ENCODE data around the gene OS9.

Gene OS9

DNA sequence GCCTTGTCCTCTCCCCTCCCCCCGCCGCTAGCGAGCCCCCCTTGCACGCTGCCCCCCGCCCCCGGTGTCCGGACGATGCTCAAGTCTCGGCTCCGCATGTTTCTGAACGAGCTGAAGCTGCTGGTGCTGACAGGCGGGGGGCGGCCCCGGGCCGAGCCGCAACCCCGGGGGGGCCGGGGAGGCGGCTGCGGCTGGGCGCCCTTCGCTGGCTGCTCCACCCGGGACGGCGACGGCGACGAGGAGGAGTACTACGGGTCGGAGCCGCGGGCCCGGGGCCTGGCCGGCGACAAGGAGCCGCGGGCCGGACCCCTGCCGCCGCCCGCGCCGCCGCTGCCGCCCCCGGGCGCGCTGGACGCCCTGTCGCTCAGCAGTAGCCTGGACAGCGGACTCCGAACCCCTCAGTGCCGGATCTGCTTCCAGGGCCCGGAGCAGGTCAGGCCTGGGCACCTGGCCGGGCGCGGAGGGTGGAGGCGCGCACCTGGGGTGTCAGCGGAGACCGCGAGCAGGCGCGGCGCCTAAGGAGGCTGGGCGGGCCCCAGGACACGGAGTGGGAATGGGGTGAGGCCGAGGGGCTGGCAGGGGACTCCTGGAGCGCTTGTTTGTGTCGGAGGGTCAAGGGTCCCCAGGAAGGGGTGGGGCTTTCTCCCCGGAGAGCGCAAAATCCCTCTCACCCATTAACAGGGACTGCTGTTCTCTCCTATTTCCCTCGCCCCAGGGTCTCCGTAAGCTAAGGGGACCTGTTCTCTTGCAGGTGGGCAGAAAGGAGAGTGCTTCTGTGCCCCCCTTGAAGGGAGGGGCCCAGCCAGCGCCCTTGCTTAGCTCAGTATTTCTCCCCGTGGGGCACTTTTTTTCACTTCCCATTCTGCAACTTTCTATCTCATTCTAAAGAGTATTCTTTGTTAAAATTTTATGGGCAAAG lies 61.8 kb downstream of the OS9 start:
- CTCF ChIA-PET: interaction anchor here (0.7 to 2.4 kb wide), 31 partner anchors 8 to 297 kb away, joined by 3 to 61 read pairs (median 5); partner anchors contain the start of genes AVIL, CYP27B1, EEF1AKMT3 and GLI1
- no peak for TF ChIP-seq CTCF (IDR thresholded peaks at IDR 0.05; ENCODE audit: control extremely low read depth, extremely low read depth, low read depth, missing control alignments)
- no peak for DNase-seq (ENCODE audit: extremely low spot score)
- POLR2A ChIA-PET: no interaction called here

DNA sequence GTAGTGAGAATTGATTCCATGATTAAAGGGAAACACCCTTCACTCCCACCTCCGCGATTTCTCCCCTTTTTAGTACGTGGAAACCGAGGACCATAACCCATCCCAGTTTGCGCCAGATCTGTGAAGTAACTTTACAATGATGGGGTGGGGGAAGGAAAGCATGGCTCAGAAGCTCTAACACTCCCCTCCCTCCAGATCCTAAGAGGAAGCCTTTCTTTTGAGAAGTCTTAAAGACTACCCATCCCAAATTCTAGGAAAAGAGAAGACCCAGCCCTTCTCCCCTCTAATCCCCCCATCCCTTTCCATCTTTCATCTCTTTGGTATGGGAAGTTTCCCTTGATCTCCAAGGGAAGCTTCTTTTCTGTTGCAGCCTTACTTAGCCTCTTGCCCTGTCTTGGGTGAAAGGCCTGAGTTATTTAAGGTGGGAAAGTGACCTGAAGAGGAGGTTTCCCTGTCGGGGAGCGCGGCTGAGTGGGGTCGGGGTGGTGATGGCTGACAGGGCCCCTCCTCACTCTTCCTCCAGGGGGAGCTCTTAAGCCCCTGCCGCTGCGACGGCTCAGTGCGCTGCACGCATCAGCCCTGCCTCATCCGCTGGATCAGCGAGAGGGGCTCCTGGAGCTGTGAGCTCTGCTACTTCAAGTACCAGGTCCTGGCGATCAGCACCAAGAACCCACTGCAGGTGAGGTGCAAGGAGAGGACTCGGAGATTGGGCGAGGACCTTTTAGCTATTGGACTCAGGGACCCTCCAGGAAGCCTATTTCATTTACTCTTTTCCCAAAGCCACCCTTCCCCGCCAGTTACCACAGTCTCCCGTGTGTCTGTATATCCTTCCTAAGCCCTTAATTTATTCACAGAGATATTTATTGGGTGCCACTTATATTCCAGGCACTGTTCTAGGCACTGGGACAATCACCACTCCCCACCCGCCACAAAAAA lies 62.7 kb downstream of the OS9 start:
- ChIA-PET POLR2A (no interaction called here), CTCF (interaction anchor here (0.6 to 2.4 kb wide), 36 partner anchors 8 to 517 kb away, joined by 3 to 61 read pairs (median 5); partner anchors contain the start of genes AVIL, B4GALNT1, CYP27B1 and EEF1AKMT3)
- peak; percentile 84 for DNase-seq (ENCODE audit: extremely low spot score)
- peak; percentile 86 for TF ChIP-seq CTCF (IDR thresholded peaks at IDR 0.05; ENCODE audit: control extremely low read depth, extremely low read depth, low read depth, missing control alignments)

DNA sequence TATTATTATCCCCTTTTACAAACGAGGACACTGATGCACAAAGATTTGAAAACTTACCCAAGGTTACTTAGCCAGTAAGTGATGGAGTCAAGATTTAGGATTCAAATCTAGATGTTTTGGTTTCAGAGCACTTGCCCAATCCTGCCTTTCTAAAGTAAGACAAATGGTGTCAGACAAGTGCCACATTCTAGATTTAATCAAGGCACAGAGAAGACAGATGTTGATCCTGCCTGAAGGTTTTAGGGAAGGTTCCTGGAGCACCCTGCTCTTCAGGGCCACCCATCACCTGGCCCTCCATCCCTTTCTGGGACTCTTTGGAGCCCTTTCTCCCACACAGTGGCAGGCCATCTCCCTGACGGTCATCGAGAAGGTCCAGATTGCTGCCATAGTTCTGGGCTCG lies 63.8 kb downstream of the OS9 start:
- DNase-seq (ENCODE audit: extremely low spot score): no peak
- POLR2A ChIA-PET: no interaction called here
- CTCF ChIA-PET: interaction anchor here (2.2 to 2.4 kb wide), 3 partner anchors 10 to 45 kb away, joined by 8 to 61 read pairs (median 20); partner anchors contain the start of genes CYP27B1, EEF1AKMT3 and METTL1
- no peak for TF ChIP-seq CTCF (IDR thresholded peaks at IDR 0.05; ENCODE audit: control extremely low read depth, extremely low read depth, low read depth, missing control alignments)

DNA sequence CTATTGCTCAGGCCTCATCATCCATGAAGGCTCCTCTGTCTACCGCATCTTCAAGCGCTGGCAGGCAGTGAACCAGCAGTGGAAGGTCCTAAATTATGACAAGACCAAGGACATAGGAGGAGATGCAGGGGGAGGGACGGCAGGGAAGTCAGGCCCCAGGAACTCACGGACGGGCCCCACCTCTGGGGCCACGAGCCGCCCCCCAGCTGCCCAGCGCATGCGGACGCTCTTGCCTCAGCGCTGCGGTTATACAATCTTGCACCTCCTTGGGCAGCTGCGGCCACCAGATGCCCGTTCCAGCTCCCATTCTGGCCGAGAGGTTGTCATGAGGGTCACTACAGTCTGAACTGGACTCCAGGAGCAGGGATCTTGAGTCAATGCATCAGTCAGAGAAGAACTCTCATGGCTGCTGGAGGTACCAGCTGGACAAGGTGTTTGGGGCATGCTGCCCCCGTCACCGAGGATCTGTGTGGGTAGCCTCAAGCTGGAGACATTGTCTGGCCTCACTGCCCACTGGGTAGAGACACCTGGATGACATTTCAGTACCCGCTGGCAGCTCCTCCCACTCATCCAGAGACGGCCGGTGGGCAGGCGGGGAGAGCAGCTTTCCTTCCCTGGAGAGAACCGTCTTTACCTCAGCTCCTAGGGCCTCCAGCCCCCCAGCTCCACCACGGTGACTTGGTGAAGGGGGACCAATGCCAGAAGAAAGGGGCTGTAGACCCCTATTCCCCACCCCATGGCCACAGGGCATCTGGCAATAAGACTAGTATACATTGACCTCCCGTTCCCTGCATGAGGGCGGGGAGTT lies 64.8 kb downstream of the OS9 start:
- no peak for TF ChIP-seq CTCF (IDR thresholded peaks at IDR 0.05; ENCODE audit: control extremely low read depth, extremely low read depth, low read depth, missing control alignments)
- ChIA-PET CTCF (interaction anchor here (0.7 to 2.3 kb wide), 12 partner anchors 9 to 146 kb away, joined by 3 to 12 read pairs (median 4); partner anchors contain the start of genes CYP27B1, EEF1AKMT3, METTL1 and TSPAN31), POLR2A (no interaction called here)
- no peak for DNase-seq (ENCODE audit: extremely low spot score)

GRCh38 chr12:57759360-57759980 lies 65.5 kb downstream of the OS9 start:
- POLR2A ChIA-PET: no interaction called here
- no peak for DNase-seq (ENCODE audit: extremely low spot score)
- CTCF ChIA-PET: interaction anchor here (0.6 to 2.3 kb wide), 12 partner anchors 8 to 176 kb away, joined by 3 to 12 read pairs (median 4); partner anchors contain the start of genes CYP27B1 and TSPAN31
- peak; percentile 46 for TF ChIP-seq CTCF (IDR thresholded peaks at IDR 0.05; ENCODE audit: control extremely low read depth, extremely low read depth, low read depth, missing control alignments)

Data from GM10248 (cell line).